ENCODE results near the gene NAGLU.
"Not testable (repeated sequence)": the region's sequence is repeated elsewhere in the genome, so short reads cannot be mapped to it uniquely, and the experiment has no call there.

Gene NAGLU

DNA sequence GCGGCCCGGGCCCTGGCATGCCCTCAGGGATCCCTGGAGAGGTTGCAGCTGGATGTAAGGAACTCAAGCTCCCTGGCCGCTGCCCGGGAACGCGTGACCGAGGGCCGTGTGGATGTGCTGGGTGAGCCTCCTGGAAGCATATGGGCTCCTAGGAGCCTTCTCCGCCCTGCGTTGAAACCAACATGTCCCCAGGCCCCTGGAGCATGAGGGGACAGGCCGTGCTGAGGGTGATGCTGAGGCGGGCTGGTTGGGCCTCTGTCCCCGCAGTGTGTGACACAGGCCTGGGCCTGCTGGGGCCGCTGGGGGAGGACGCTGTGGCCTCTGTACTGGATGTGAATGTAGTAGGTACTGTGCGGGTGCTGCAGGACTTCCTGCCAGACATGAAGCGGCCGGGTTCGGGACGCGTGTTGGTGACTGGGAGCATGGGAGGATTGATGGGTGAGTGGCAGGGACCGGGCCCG is 11.0 kb downstream of the NAGLU start:
- no peak for DNase-seq (ENCODE audit: low read depth)
- TF ChIP-seq, protein P1, sequence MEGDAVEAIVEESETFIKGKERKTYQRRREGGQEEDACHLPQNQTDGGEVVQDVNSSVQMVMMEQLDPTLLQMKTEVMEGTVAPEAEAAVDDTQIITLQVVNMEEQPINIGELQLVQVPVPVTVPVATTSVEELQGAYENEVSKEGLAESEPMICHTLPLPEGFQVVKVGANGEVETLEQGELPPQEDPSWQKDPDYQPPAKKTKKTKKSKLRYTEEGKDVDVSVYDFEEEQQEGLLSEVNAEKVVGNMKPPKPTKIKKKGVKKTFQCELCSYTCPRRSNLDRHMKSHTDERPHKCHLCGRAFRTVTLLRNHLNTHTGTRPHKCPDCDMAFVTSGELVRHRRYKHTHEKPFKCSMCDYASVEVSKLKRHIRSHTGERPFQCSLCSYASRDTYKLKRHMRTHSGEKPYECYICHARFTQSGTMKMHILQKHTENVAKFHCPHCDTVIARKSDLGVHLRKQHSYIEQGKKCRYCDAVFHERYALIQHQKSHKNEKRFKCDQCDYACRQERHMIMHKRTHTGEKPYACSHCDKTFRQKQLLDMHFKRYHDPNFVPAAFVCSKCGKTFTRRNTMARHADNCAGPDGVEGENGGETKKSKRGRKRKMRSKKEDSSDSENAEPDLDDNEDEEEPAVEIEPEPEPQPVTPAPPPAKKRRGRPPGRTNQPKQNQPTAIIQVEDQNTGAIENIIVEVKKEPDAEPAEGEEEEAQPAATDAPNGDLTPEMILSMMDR (IDR thresholded peaks at IDR 0.05; ENCODE audit: insufficient read depth, low read depth, low read length, missing control alignments), result no peak
- H3K4me3 ChIP-seq (ENCODE audit: low read length), result no peak overlapping the region

DNA sequence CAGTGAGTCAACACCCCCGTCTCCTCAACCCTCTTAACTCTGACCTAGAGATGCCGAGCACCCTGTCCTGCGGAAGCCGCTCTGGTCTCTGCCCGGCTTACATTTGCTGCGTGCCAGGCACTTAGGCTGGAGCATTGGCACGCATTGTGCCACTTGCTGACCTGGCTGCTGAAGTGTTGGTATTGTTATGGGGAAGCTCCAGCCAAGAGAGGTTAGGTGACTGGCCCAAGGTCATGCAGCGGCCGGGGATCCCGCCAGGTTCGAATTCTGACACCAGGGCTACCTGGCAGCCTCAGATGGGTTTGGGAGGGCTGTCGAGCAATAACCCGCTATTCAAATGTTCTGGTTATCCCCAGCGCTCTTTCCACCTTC is 11.6 kb downstream of the NAGLU start:
- TF ChIP-seq, protein P1 (IDR thresholded peaks at IDR 0.05; ENCODE audit: insufficient read depth, low read depth, low read length, missing control alignments), result no peak
- no peak overlapping the region for H3K4me3 ChIP-seq (ENCODE audit: low read length)
- DNase-seq (ENCODE audit: low read depth), result no peak

DNA sequence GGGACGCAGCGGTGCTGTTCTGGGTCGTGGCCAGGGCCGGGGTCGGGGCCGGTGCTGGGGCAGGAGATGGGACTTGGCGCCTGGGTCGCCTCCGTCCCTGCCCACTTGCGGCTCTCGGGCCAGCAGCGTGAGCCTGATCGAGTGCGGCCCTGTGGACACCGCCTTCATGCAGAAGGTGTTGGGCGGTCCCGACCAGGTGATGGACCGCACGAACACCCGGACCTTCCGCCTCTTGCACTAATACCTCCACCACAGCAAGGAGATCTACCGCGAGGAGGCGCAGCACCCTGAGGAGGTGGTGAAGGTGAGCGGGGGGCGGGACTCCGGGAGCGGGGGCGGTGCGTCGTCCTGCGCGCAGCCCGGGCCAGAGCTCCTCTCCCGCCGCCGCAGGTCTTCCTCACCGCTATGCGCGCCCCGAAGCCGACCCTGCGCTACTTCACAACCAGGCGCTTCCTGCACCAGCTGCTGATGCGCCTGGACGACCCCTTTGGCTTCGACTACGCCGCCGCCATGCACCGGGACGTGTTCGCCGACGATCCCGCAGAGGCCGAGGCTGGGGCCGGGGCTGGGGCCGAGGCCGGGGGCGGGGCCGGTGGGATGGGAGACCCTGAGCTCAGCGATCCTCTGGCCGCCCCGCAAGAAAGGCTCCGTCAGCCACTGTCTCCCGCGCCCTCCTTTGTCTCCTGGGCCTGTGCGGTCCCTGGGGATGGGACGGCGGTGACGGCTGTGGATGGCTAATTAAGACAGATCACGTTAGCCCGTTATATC is 12.2 kb downstream of the NAGLU start:
- TF ChIP-seq, protein P1 (IDR thresholded peaks at IDR 0.05; ENCODE audit: insufficient read depth, low read depth, low read length, missing control alignments), result peak; percentile 63
- peak overlapping the region; percentile 44 for H3K4me3 ChIP-seq (ENCODE audit: low read length)
- DNase-seq (ENCODE audit: low read depth), result peak; percentile 90

DNA sequence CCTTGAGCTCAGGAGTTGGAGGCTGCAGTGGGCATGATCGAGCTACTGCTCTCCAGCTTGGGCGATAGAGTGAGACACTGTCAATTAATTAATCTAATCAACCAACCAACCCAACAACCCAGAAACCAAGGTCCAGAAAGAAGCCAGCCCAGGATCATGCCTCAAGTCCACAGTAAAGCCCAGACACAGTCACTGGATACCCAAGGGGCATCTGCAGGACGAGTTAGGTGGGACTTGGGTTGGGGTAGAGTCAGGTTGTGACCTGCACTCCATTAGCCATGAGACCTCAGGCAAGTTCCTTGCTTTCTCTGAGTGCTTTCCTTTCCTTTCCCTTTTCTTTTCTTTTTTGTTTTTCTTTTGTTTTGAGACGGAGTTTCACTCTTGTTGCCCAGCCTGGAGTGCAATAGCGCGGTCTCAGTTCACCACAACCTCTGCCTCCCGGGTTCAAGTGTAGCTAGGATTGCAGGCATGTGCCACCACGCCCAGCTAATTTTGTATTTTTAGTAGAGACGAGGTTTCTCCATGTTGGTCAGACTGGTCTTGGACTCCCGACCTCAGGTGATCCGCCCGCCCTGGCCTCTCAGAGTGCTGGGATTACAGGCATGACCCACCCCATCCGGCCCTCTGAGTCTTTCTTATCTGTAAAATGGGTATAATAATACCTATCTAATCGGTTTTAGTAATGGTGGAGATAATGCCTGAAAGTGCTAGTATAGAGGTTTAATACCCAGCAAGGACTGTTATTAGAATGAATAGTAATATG is 13.1 kb downstream of the NAGLU start:
- no peak overlapping the region for H3K4me3 ChIP-seq (ENCODE audit: low read length)
- DNase-seq (ENCODE audit: low read depth), result no peak
- TF ChIP-seq, protein P1 (IDR thresholded peaks at IDR 0.05; ENCODE audit: insufficient read depth, low read depth, low read length, missing control alignments), result no peak

DNA sequence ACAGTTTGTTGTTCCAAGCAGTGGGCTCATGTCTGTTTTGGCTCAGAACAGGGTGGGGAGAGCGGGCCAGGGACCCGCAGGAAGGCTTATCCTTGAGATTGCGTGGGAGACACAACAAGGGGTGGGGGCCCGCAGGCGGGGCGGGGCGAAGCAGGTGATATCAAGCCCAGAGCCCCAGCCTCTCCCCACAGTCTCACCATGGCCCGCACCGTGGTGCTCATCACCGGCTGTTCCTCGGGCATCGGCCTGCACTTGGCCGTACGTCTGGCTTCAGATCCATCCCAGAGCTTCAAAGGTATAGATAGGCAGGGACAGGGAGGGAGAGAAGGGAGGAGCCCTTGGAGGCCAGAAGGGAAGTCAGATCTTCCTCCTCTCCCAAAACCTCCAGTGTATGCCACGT is 16.7 kb downstream of the NAGLU start, which contains the start of gene HSD17B1:
Gene HSD17B1, plus strand, starts transcription at position 188 of the 400 bp plus-strand sequence. Its CDS starts 11 bp downstream, at position 199.
- peak within 1 kb of the TSS; percentile 78 for H3K4me3 ChIP-seq (ENCODE audit: low read length)
- DNase-seq (ENCODE audit: low read depth), result not testable (repeated sequence)

DNA sequence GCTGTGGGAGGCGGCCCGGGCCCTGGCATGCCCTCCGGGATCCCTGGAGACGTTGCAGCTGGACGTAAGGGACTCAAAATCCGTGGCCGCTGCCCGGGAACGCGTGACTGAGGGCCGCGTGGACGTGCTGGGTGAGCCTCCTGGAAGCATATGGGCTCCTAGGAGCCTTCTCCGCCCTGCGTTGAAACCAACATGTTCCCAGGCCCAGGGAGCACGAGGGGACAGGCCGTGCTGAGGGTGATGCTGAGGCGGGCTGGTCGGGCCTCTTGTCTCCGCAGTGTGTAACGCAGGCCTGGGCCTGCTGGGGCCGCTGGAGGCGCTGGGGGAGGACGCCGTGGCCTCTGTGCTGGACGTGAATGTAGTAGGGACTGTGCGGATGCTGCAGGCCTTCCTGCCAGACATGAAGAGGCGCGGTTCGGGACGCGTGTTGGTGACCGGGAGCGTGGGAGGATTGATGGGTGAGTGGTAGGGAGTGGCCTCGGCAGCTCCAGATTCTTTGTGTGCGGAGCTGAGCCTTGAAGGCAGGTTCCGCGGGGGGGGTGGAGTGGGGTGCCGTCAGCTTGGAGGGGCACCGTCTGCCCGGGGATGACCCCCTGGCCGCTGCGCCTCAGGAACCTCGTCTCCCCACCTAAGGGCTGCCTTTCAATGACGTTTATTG is 17.2 kb downstream of the NAGLU start:
- H3K4me3 ChIP-seq (ENCODE audit: low read length), result peak overlapping the region; percentile 78
- peak; percentile 93 for DNase-seq (ENCODE audit: low read depth)
- TF ChIP-seq, protein P1 (IDR thresholded peaks at IDR 0.05; ENCODE audit: insufficient read depth, low read depth, low read length, missing control alignments), result peak; percentile 49

DNA sequence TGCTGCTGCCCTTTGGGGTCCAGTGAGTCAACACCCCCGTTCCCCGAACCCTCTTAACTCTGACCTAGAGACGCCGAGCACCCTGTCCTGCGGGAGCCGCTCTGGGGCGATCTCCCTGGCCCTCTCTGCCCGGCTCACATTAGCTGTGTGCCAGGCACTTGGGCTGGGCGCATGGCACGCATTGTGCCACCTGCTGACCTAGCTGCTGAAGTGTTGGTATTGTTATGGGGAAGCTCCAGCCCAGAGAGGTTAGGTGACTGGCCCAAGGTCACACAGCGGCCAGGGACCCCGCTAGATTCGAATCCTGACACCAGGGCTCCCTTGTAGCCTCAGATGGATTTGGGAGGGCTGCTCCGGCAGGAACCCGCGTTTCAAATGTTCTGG is 17.8 kb downstream of the NAGLU start:
- TF ChIP-seq, protein P1 (IDR thresholded peaks at IDR 0.05; ENCODE audit: insufficient read depth, low read depth, low read length, missing control alignments), result peak; percentile 32
- H3K4me3 ChIP-seq (ENCODE audit: low read length), result peak overlapping the region; percentile 78
- peak; percentile 67 for DNase-seq (ENCODE audit: low read depth)

Measured in epithelial cell of esophagus (primary cell).